Lower leg skin (tissue), 3 donors: Measurements from ENCODE around the gene PTPRN2.

Source experiments
- POLR2A ChIP-seq, 2 donors: fragments of 450-650 bp; IDR thresholded peaks; one replicate each; pipeline ENCODE4 v1.6.1; 2016 to 2017; ENCODE audit warnings: antibody characterized with exemption in 2 of 2, mild to moderate bottlenecking in 1 of 2, moderate library complexity in 1 of 2
- TF ChIP-seq, protein P1 (sequence below), 3 donors: fragments of 450-650 bp; IDR thresholded peaks; one replicate each; pipeline ENCODE4 v1.5.1; 2016; ENCODE audit warnings: antibody characterized with exemption in 3 of 3, mild to moderate bottlenecking in 3 of 3, moderate library complexity in 2 of 3

DNA sequence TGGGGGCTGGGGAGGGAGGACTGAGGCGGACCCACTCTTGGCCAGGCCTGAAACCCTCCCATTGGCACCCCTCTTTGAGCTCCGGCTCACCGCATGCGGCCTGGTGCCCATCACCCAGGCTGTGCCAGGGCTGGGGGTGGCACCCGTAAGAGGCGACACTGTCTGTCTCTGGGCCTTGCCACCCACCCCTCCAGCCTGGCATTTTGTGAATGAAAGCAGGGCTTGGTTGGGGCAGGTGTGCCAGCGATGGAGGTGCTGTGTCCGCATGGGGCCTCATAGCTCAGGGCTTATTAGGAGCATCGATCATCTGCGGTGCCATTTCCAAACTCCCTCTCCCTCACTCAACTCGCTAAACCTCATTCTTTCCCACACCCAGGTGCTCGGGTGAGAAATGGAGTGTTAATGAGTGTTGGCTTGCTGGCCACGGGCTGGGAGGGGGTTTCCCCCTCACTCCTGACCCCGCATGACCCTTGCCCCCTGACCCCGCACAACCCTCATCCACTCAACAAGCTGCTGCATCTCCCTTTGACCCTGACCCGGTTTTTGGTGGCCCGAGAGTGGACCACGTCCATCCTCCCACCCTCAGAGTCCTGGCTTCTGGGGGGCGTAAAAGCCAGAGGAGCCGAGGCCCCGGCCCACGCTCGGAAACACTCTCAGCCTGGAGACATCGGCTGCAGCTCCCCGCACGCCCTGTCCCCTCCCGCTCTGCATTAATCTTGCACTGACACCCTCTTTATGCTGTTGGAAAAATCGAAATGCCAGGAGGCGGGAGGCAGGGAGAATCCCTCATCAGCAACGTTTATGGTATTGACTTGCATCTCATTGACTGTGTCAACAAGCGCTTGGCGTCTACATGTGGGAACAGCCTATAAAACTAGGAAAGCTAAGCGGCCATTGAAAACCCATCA lies 1089.6 kb downstream of the PTPRN2 start:
- TF ChIP-seq, protein P1, sequence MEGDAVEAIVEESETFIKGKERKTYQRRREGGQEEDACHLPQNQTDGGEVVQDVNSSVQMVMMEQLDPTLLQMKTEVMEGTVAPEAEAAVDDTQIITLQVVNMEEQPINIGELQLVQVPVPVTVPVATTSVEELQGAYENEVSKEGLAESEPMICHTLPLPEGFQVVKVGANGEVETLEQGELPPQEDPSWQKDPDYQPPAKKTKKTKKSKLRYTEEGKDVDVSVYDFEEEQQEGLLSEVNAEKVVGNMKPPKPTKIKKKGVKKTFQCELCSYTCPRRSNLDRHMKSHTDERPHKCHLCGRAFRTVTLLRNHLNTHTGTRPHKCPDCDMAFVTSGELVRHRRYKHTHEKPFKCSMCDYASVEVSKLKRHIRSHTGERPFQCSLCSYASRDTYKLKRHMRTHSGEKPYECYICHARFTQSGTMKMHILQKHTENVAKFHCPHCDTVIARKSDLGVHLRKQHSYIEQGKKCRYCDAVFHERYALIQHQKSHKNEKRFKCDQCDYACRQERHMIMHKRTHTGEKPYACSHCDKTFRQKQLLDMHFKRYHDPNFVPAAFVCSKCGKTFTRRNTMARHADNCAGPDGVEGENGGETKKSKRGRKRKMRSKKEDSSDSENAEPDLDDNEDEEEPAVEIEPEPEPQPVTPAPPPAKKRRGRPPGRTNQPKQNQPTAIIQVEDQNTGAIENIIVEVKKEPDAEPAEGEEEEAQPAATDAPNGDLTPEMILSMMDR (IDR thresholded peaks at IDR 0.05), result no peak
- TF ChIP-seq POLR2A (IDR thresholded peaks at IDR 0.05), result no peak
